DND-41 (cell line): Measurements from ENCODE around the gene ELL.

ENCODE experiments used
- ATAC-seq: fragments of 200-7000 bp; cut with Tn5 transposase; 3 replicates; pipeline ENCODE4 v1.9.1; 2021; ENCODE audit warnings: low read depth; ENCODE audit not compliant: insufficient read depth
- DNase-seq: peaks from one replicate; pipeline ENCODE4 v3.0.0-alpha.2; 2020
- H2AFZ ChIP-seq: 2 replicates; pipeline ENCODE4 v1.6.0; 2012; ENCODE audit warnings: low read depth, low read length
- H3K27ac ChIP-seq: 2 replicates; pipeline ENCODE4 v1.5.1; 2012; ENCODE audit warnings: low read length, inconsistent platforms
- H3K27me3 ChIP-seq: fragments of 200-600 bp; sonication (generic); 2 replicates; pipeline ENCODE4 v1.6.0; 2012; ENCODE audit warnings: low read length, mild to moderate bottlenecking, inconsistent platforms; ENCODE audit not compliant: insufficient read depth, poor library complexity
- H3K36me3 ChIP-seq: 2 replicates; pipeline ENCODE4 v1.5.1; 2012; ENCODE audit warnings: low read length, inconsistent platforms; ENCODE audit not compliant: insufficient read depth
- H3K4me1 ChIP-seq: 2 replicates; pipeline ENCODE4 v1.5.1; 2012; ENCODE audit warnings: mild to moderate bottlenecking, low read length; ENCODE audit not compliant: insufficient read depth
- H3K4me2 ChIP-seq: 2 replicates; pipeline ENCODE4 v1.6.0; 2012; ENCODE audit warnings: mild to moderate bottlenecking, moderate library complexity, low read length, inconsistent platforms; ENCODE audit not compliant: insufficient read depth
- H3K4me3 ChIP-seq, 2 experiments: fragments of 200-600 bp in 1 of 2; shearing (Covaris generic) in 1 of 2; 2 replicates each; pipeline ENCODE4 v1.5.1; 2012 to 2016; ENCODE audit warnings: inconsistent platforms in 2 of 2, low read length in 2 of 2, mild to moderate bottlenecking in 2 of 2, low read depth in 1 of 2, moderate library complexity in 1 of 2
- H3K79me2 ChIP-seq: 2 replicates; pipeline ENCODE4 v1.6.0; 2012; ENCODE audit warnings: low read length, inconsistent platforms; ENCODE audit not compliant: insufficient read depth
- H3K9ac ChIP-seq: 2 replicates; pipeline ENCODE4 v1.6.0; 2012; ENCODE audit warnings: low read depth, mild to moderate bottlenecking, inconsistent platforms, low read length, moderate library complexity
- H3K9me3 ChIP-seq: 2 replicates; pipeline ENCODE4 v1.5.1; 2012; ENCODE audit warnings: low read length, moderate library complexity, mild to moderate bottlenecking, inconsistent platforms; ENCODE audit not compliant: insufficient read depth, severe bottlenecking
- H4K20me1 ChIP-seq: 2 replicates; pipeline ENCODE4 v1.6.0; 2012; ENCODE audit warnings: low read length; ENCODE audit not compliant: insufficient read depth
- EZH2 ChIP-seq: IDR thresholded peaks from 3 replicates; pipeline ENCODE4 v1.6.1; 2012; ENCODE audit warnings: borderline replicate concordance, low read depth, mild to moderate bottlenecking, moderate library complexity, low read length, inconsistent platforms; ENCODE audit not compliant: severe bottlenecking
- TF ChIP-seq, protein P1 (sequence below): IDR thresholded peaks from 2 replicates; pipeline ENCODE4 v1.5.1; 2012; ENCODE audit warnings: borderline replicate concordance, low read length, moderate library complexity, mild to moderate bottlenecking; ENCODE audit not compliant: poor library complexity, severe bottlenecking; ENCODE audit errors: extremely low read depth

ELL gene

DNA sequence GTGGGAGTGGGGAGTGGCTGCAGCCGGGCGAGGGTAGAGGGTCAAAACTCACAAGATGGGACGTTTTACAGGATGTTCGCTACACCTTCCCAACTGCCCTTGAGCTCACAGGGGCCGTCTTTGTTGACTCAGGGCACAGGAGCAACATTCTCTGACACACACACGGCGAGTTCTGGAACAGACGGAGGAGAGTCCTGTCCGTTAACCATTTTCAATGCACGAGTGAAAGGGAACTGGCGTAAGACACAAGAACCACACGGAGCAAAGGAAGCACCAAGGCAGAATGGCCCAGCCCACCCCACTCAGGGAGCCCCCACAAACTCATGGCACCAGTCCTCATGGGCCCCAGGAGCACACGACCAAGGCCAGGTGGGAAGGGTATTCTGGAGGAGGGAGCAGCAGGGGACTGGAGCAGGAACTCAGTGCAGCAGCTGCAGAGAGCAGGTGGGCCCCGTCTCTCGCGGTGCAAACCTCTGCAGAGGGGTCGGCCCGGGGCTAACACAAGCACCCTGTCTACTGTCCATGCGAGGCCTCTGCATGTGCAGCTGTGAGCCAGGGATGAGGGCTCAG lies 46.0 kb downstream of the ELL start:
- Histone ChIP-seq H3K36me3 (peaks cover 9% of the 10 kb centered on the region; the same call in 1 of the 2 replicates), H3K4me3 (no peak overlapping the region), H3K79me2 (peaks cover 69% of the 10 kb centered on the region), H3K4me2 (no peak overlapping the region), H2AFZ (no peak overlapping the region), H3K4me1 (no peaks in the 10 kb centered on the region; the same call in 1 of the 2 replicates), H3K9ac (no peak overlapping the region), H3K9me3 (no peaks in the 10 kb centered on the region), H3K27ac (no peak overlapping the region), H3K27me3 (no peaks in the 10 kb centered on the region), H4K20me1 (peaks cover 81% of the 10 kb centered on the region)
- DNase-seq (no peak), ATAC-seq (no peak)
- TF ChIP-seq EZH2 = no peak
- TF ChIP-seq, protein P1, sequence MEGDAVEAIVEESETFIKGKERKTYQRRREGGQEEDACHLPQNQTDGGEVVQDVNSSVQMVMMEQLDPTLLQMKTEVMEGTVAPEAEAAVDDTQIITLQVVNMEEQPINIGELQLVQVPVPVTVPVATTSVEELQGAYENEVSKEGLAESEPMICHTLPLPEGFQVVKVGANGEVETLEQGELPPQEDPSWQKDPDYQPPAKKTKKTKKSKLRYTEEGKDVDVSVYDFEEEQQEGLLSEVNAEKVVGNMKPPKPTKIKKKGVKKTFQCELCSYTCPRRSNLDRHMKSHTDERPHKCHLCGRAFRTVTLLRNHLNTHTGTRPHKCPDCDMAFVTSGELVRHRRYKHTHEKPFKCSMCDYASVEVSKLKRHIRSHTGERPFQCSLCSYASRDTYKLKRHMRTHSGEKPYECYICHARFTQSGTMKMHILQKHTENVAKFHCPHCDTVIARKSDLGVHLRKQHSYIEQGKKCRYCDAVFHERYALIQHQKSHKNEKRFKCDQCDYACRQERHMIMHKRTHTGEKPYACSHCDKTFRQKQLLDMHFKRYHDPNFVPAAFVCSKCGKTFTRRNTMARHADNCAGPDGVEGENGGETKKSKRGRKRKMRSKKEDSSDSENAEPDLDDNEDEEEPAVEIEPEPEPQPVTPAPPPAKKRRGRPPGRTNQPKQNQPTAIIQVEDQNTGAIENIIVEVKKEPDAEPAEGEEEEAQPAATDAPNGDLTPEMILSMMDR = no peak

DNA sequence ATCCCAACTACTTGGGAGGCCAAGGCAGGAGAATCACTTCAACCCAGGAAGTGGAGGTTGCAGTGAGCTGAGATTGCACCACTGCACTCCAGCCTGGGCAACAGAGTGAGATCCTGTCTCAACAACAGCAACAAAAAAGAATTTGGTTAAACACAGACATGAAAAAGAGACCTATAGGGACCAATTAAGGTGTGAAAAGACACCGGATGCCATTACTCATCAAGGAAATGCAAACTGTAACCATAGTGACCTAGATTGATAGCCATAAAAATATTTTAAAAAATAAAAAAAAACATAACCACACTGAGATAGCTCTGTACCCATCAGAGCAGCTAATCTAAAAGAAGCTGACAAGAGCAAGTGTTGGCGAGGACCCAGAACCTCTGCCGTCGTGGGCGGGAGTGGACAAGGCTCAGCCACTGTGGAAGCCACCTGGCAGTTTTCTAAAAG lies 46.8 kb downstream of the ELL start:
- no peaks in the 10 kb centered on the region; the same call in 1 of the 2 replicates for H3K4me1 ChIP-seq
- H3K36me3 ChIP-seq = peaks cover 17% of the 10 kb centered on the region
- no peaks in the 10 kb centered on the region for H3K27me3 ChIP-seq
- TF ChIP-seq EZH2 = no peak
- TF ChIP-seq, protein P1 = no peak
- peaks cover 77% of the 10 kb centered on the region for H4K20me1 ChIP-seq
- H3K79me2 ChIP-seq = peaks cover 64% of the 10 kb centered on the region
- no peak for DNase-seq
- no peak overlapping the region for H3K27ac ChIP-seq
- H2AFZ ChIP-seq = no peak overlapping the region
- H3K4me3 ChIP-seq = no peak overlapping the region
- H3K4me2 ChIP-seq = no peak overlapping the region
- ATAC-seq = no peak
- H3K9me3 ChIP-seq = no peaks in the 10 kb centered on the region
- no peak overlapping the region for H3K9ac ChIP-seq

DNA sequence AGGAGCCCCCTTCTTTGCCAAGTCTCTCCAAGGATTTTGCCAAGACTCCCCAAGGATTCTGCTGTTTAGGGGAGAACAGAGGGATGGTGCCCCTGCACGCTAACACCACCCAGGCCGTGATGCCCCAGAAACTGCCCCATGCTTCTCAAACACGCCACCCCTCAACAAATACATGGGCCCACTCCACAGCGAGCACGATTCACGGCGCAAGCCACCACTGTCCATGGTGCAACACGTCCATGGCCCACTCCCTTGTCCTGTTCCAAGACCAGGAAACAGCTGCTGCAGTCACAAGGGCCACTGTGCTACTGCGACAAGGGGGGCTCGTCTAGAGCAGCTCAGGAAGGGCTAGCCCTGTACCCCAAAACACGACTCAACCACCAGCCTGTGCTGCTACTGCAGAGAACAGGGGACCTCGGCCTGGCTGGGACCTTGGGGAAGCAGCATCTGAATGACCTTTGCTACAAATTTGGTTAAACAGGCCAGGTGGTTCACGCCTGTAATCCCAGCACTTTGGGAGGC lies 47.4 kb downstream of the ELL start:
- H3K9me3 ChIP-seq = no peaks in the 10 kb centered on the region
- TF ChIP-seq, protein P1 = no peak
- no peak for TF ChIP-seq EZH2
- ATAC-seq = no peak
- DNase-seq = no peak
- H3K9ac ChIP-seq = no peak overlapping the region
- peaks cover 77% of the 10 kb centered on the region for H4K20me1 ChIP-seq
- H3K4me1 ChIP-seq = no peaks in the 10 kb centered on the region; the same call in 1 of the 2 replicates
- no peak overlapping the region for H3K4me3 ChIP-seq
- no peak overlapping the region for H2AFZ ChIP-seq
- peaks cover 21% of the 10 kb centered on the region for H3K36me3 ChIP-seq
- peaks cover 59% of the 10 kb centered on the region for H3K79me2 ChIP-seq
- no peak overlapping the region for H3K4me2 ChIP-seq
- no peak overlapping the region for H3K27ac ChIP-seq
- no peaks in the 10 kb centered on the region for H3K27me3 ChIP-seq
